HepG2 (cell line): ENCODE data around the gene TMEM31. TPM values are rescaled to one million over a fixed set of nuclear protein-coding genes. Genes with fewer than 3 reads are reported as not detected.

ENCODE experiments used
- ATAC-seq: fragments of 200-7000 bp; cut with Tn5 transposase; 3 replicates; pipeline ENCODE4 v1.9.1; 2020; ENCODE audit warnings: mild to moderate bottlenecking, moderate library complexity
- BruUV-seq: library from RNA; stranded (reverse); fragments of 400-500 nt; replicated peaks from 2 replicates; lab custom pipeline; 2021; lab: Mats Ljungman, UMichigan
- CTCF ChIA-PET: fragments of 300-600 bp; formaldehyde crosslinking; extraction: SDS; loops from one replicate; lab custom pipeline; 2021; ENCODE audit warnings: low total read pairs, inconsistent platforms, low intra/inter-chr PET ratio; lab: Yijun Ruan, JAX
- POLR2A ChIA-PET: fragments of 350-600 bp; sonication (Branson Sonifier 250); formaldehyde crosslinking; loops from one replicate; lab custom pipeline; 2020; ENCODE audit warnings: antibody characterized with exemption, inconsistent platforms; lab: Yijun Ruan, JAX
- DNase-seq: peaks from one replicate; pipeline ENCODE4 v3.0.0-alpha.2; 2015; ENCODE audit warnings: low spot score
- FAIRE-seq: peaks from 3 replicates; lab custom pipeline; 2011; peaks lifted over from hg19 to GRCh38; lab: Jason Lieb, UNC
- H2AFZ ChIP-seq: one replicate; pipeline ENCODE4 v1.6.1; 2011; ENCODE audit warnings: low read length, inconsistent platforms
- H3K27ac ChIP-seq: fragments of 300-600 bp; 3 replicates; pipeline ENCODE4 v1.8.0; 2011; ENCODE audit warnings: mixed run types, mild to moderate bottlenecking, mixed read lengths, low read length, inconsistent platforms; ENCODE audit not compliant: insufficient read depth; ENCODE audit errors: extremely low read length
- H3K27me3 ChIP-seq, 2 experiments: fragments of 200-600 bp in 1 of 2; 2 replicates in 1 of 2; 3 replicates in 1 of 2; pipeline versions ENCODE4 v1.6.0 to v1.8.0; 2011; ENCODE audit warnings: low read length in 2 of 2, mild to moderate bottlenecking in 2 of 2, moderate library complexity in 2 of 2, inconsistent platforms in 1 of 2; ENCODE audit not compliant: insufficient read depth in 2 of 2, control insufficient read depth in 1 of 2
- H3K36me3 ChIP-seq, 2 experiments: fragments of 200-600 bp in 1 of 2; replicated peaks in 1 of 2; 2 replicates in 1 of 2; 3 replicates in 1 of 2; pipeline versions ENCODE4 v1.5.1 to v1.8.0; 2011; ENCODE audit warnings: low read length in 2 of 2, inconsistent platforms in 1 of 2; ENCODE audit not compliant: insufficient read depth in 2 of 2, control insufficient read depth in 1 of 2
- H3K4me1 ChIP-seq: 2 replicates; pipeline ENCODE4 v1.5.1; 2012; ENCODE audit warnings: low read length, inconsistent platforms; ENCODE audit not compliant: insufficient read depth
- H3K4me2 ChIP-seq: 2 replicates; pipeline ENCODE4 v1.6.0; 2011; ENCODE audit warnings: low read depth, low read length, inconsistent platforms
- H3K4me3 ChIP-seq, 3 experiments: fragments of 200-600 bp in 1 of 3; sonication (generic), shearing (Covaris generic) in 1 of 3; replicated peaks in 1 of 3; 2 replicates each; pipeline ENCODE4 v1.5.1; 2011 to 2016; ENCODE audit warnings: low read length in 3 of 3, inconsistent platforms in 2 of 3, low read depth in 2 of 3, mild to moderate bottlenecking in 2 of 3, control low read depth in 1 of 3, mixed read lengths in 1 of 3; ENCODE audit not compliant: insufficient read depth in 1 of 3
- H3K79me2 ChIP-seq: one replicate; pipeline ENCODE4 v1.6.1; 2011; ENCODE audit warnings: low read length, inconsistent platforms; ENCODE audit not compliant: insufficient read depth
- H3K9ac ChIP-seq: 2 replicates; pipeline ENCODE4 v1.6.0; 2011; ENCODE audit warnings: mild to moderate bottlenecking, low read depth, low read length, inconsistent platforms; ENCODE audit not compliant: insufficient read depth
- H3K9me3 ChIP-seq: 2 replicates; pipeline ENCODE4 v1.5.1; 2012; ENCODE audit warnings: mild to moderate bottlenecking, low read length
- H4K20me1 ChIP-seq: 2 replicates; pipeline ENCODE4 v1.6.0; 2011; ENCODE audit warnings: inconsistent platforms, mild to moderate bottlenecking, low read length, moderate library complexity; ENCODE audit not compliant: insufficient read depth
- DNMT3B ChIP-seq: conservative IDR thresholded peaks from 2 replicates; pipeline ENCODE4 v1.6.1; 2016; ENCODE audit warnings: missing biosample characterization, control low read depth
- FLYWCH1 ChIP-seq: sonication (generic); formaldehyde crosslinking; IDR thresholded peaks from 2 replicates; pipeline ENCODE4 v1.8.1; 2023; ENCODE audit warnings: mild to moderate bottlenecking, missing genetic modification reagents
- HINFP ChIP-seq: sonication (generic); formaldehyde crosslinking; IDR thresholded peaks from 2 replicates; pipeline ENCODE4 v1.4.0; 2020; ENCODE audit warnings: low read depth, mild to moderate bottlenecking, missing genetic modification reagents
- HNRNPLL ChIP-seq: fragments of 200-400 bp; formaldehyde crosslinking; IDR thresholded peaks from 2 replicates; pipeline ENCODE4 v1.6.1; 2017; ENCODE audit warnings: mild to moderate bottlenecking, low read depth, low read length; ENCODE audit not compliant: poor library complexity, severe bottlenecking
- IKZF4 ChIP-seq: sonication (generic); formaldehyde crosslinking; IDR thresholded peaks from 2 replicates; pipeline ENCODE4 v1.5.1; 2020; ENCODE audit warnings: borderline replicate concordance, mild to moderate bottlenecking, low read depth, missing genetic modification reagents; ENCODE audit errors: not compliant biosample characterization
- MAF1 ChIP-seq: sonication (generic); formaldehyde crosslinking; IDR thresholded peaks from 2 replicates; pipeline ENCODE4 v1.5.0; 2020; ENCODE audit warnings: missing genetic modification reagents, borderline replicate concordance
- MTA3 ChIP-seq: sonication (generic); formaldehyde crosslinking; IDR thresholded peaks from 2 replicates; pipeline ENCODE4 v1.4.0; 2020; ENCODE audit warnings: missing genetic modification reagents
- MXD1 ChIP-seq: sonication (generic); formaldehyde crosslinking; IDR thresholded peaks from 2 replicates; pipeline ENCODE4 v1.4.0; 2020; ENCODE audit warnings: mild to moderate bottlenecking, missing genetic modification reagents
- SMYD3 ChIP-seq: sonication (generic); formaldehyde crosslinking; IDR thresholded peaks from 2 replicates; pipeline ENCODE4 v1.8.1; 2023; ENCODE audit warnings: mild to moderate bottlenecking, missing genetic modification reagents
- ZBTB38 ChIP-seq: sonication (generic); formaldehyde crosslinking; IDR thresholded peaks from 2 replicates; pipeline ENCODE4 v1.5.1; 2020; ENCODE audit warnings: mild to moderate bottlenecking, missing genetic modification reagents
- ZBTB8A ChIP-seq: sonication (generic); formaldehyde crosslinking; IDR thresholded peaks from 2 replicates; pipeline ENCODE4 v1.4.0; 2020; ENCODE audit warnings: mild to moderate bottlenecking, low read depth, missing genetic modification reagents, borderline replicate concordance
- ZNF317 ChIP-seq: sonication (generic); formaldehyde crosslinking; IDR thresholded peaks from 2 replicates; pipeline ENCODE4 v1.5.0; 2020; ENCODE audit warnings: mild to moderate bottlenecking, missing genetic modification reagents
- ZNF34 ChIP-seq: sonication (generic); formaldehyde crosslinking; IDR thresholded peaks from 2 replicates; pipeline ENCODE4 v1.4.0; 2020; ENCODE audit warnings: mild to moderate bottlenecking, missing genetic modification reagents, borderline replicate concordance
- ZNF770 ChIP-seq: sonication (generic); formaldehyde crosslinking; IDR thresholded peaks from 2 replicates; pipeline ENCODE4 v1.5.0; 2020; ENCODE audit warnings: mild to moderate bottlenecking, missing genetic modification reagents
- ZNF775 ChIP-seq: sonication (generic); formaldehyde crosslinking; IDR thresholded peaks from 2 replicates; pipeline ENCODE4 v1.4.0; 2020; ENCODE audit warnings: missing genetic modification reagents, mild to moderate bottlenecking, moderate library complexity, borderline replicate concordance
- WGBS: methylation state at CpG from one replicate; pipeline ENCODE4 v1.1.6; 2017; ENCODE audit warnings: low lambda C conversion rate; 5-methylcytosine and 5-hydroxymethylcytosine counted together
- in situ Hi-C: cut with HindIII; loops from 2 replicates; pipeline ENCODE4 v1.10.0; 2017; ENCODE audit warnings: low pct_unique_long_range_greater_than_20kb; ENCODE audit not compliant: extremely low pct_ligation_motif_present
- intact Hi-C: fragments of 100-400 bp; cut with micrococcal nuclease; formaldehyde crosslinking; loops from one replicate; pipeline ENCODE4 v1.10.0; 2022; ENCODE audit not compliant: unreplicated experiment
- polyA plus RNA-seq, 8 experiments: library from polyadenylated mRNA; depleted of rRNA in 3 of 8; stranded (reverse) in 7 of 8; unstranded in 1 of 8; fragments of >200 nt; fragmentation: Illumina TruSeq in 4 of 8; extraction: Trizol in 4 of 8; gene quantifications; 2 replicates each; pipeline versions ENCODE4 v1.2.1 to v1.2.3, GENCODE V29; 2011 to 2016; ENCODE audit warnings: low read depth in 4 of 8, missing spikeins in 1 of 8, mixed read lengths in 1 of 8; ENCODE audit not compliant: insufficient read depth in 1 of 8
- total RNA-seq, 5 experiments: library from RNA; depleted of rRNA; stranded (reverse); fragments of >200 nt; fragmentation: Illumina TruSeq; extraction: Trizol; gene quantifications; 2 replicates each; pipeline ENCODE4 v1.2.3, GENCODE V29; 2016; ENCODE audit warnings: low read depth in 1 of 5

The TMEM31 gene
- total and polyA plus RNA-seq, 2 of the 13 experiments (the other 11 are each of a cell fraction or from before 2014, with no cell fraction given): 0.16 TPM; not detected in 1

- no peak overlapping the region for H2AFZ ChIP-seq
- H3K4me1 ChIP-seq: no peaks in the 10 kb centered on the region
- H3K36me3 ChIP-seq: no peaks in the 10 kb centered on the region
- no peak overlapping the region for H3K27ac ChIP-seq
- H3K4me2 ChIP-seq: no peak overlapping the region
- intact Hi-C loops (no loop called here), in situ Hi-C loops (no loop called here)
- TF ChIP-seq HNRNPLL: no peak
- no peak for TF ChIP-seq HINFP
- TF ChIP-seq SMYD3: no peak
- no peak for TF ChIP-seq ZNF775 (CRISPR knock-in tag)
- no peak for TF ChIP-seq DNMT3B (CRISPR knock-in tag)
- no peak for TF ChIP-seq ZNF770
- TF ChIP-seq MTA3 (CRISPR knock-in tag): no peak
- no peak for TF ChIP-seq MXD1 (CRISPR knock-in tag)
- TF ChIP-seq MAF1: no peak
- no peak for TF ChIP-seq FLYWCH1 (CRISPR knock-in tag)
- TF ChIP-seq ZBTB38 (CRISPR knock-in tag): no peak
- no peak for TF ChIP-seq ZNF34
- no peak for TF ChIP-seq ZNF317
- TF ChIP-seq ZBTB8A (CRISPR knock-in tag): no peak
- TF ChIP-seq IKZF4 (CRISPR knock-in tag): no peak
- no peak for ATAC-seq
- no peak overlapping the region for H3K4me3 ChIP-seq
- no peaks in the 10 kb centered on the region for H3K9me3 ChIP-seq
- DNase-seq: no peak
- WGBS: 90% methylated on average over 3 of the region's 4 CpGs
- H3K9ac ChIP-seq: no peak overlapping the region
- H3K79me2 ChIP-seq: no peaks in the 10 kb centered on the region
- no peak for FAIRE-seq
- ChIA-PET CTCF (no interaction called here), POLR2A (no interaction called here)
- no peaks in the 10 kb centered on the region for H4K20me1 ChIP-seq
- BruUV-seq: no TSS peak
- H3K27me3 ChIP-seq: no peaks in the 10 kb centered on the region
Observed at GRCh38 chrX:103718120-103718519, 7.4 kb downstream of the TMEM31 start.
